Lung (tissue), 12 donors: ENCODE results near the gene GHDC. TPM values are rescaled to one million over a fixed set of nuclear protein-coding genes. Genes with fewer than 3 reads are reported as not detected.
"Not testable (repeated sequence)": the region's sequence is repeated elsewhere in the genome, so short reads cannot be mapped to it uniquely, and the experiment has no call there.

Experiments
- ATAC-seq: fragments of 200-7000 bp; cut with Tn5 transposase; one replicate; pipeline ENCODE4 v1.9.1; 2020; ENCODE audit warnings: moderate number of reproducible peaks; ENCODE audit not compliant: insufficient read depth, low FRiP score
- DNase-seq, 3 donors: peaks; one replicate each; pipeline ENCODE4 v3.0.0-alpha.2; 2013 to 2017
- H3K27ac ChIP-seq, 2 donors: one replicate each; pipeline ENCODE4 v1.5.1; 2013; ENCODE audit warnings: mild to moderate bottlenecking in 2 of 2, moderate library complexity in 2 of 2, control low read depth in 1 of 2, inconsistent platforms in 1 of 2, low read depth in 1 of 2, low read length in 1 of 2
- H3K27me3 ChIP-seq, 3 donors: one replicate each; pipeline ENCODE4 v1.5.1; 2013; ENCODE audit warnings: low read length in 2 of 3; ENCODE audit not compliant: control insufficient read depth in 3 of 3, insufficient read depth in 3 of 3
- H3K36me3 ChIP-seq, 4 donors: one replicate each; pipeline ENCODE4 v1.5.1; 2013; ENCODE audit warnings: low read length in 4 of 4, mild to moderate bottlenecking in 1 of 4, moderate library complexity in 1 of 4; ENCODE audit not compliant: control insufficient read depth in 4 of 4, insufficient read depth in 4 of 4
- H3K4me1 ChIP-seq, 5 donors: one replicate each; pipeline ENCODE4 v1.5.1; 2013; ENCODE audit warnings: low read length in 5 of 5, mild to moderate bottlenecking in 2 of 5, moderate library complexity in 1 of 5; ENCODE audit not compliant: control insufficient read depth in 5 of 5, insufficient read depth in 5 of 5
- H3K4me3 ChIP-seq: one replicate; pipeline ENCODE4 v1.5.1; 2013; ENCODE audit warnings: mild to moderate bottlenecking, control low read depth, moderate library complexity
- H3K9ac ChIP-seq, 2 donors: one replicate each; pipeline ENCODE4 v1.5.1; 2013; ENCODE audit warnings: low read length in 2 of 2, control low read depth in 1 of 2; ENCODE audit not compliant: insufficient read depth in 1 of 2
- H3K9me3 ChIP-seq, 4 donors: one replicate each; pipeline ENCODE4 v1.5.1; 2013; ENCODE audit warnings: low read length in 3 of 4, mild to moderate bottlenecking in 1 of 4, moderate library complexity in 1 of 4; ENCODE audit not compliant: control insufficient read depth in 4 of 4, insufficient read depth in 3 of 4
- WGBS, 2 donors: extraction: QIAGEN DNeasy Blood & Tissue Kit; methylation state at CpG; one replicate each; pipeline ENCODE4 v1.1.7; 2013; 5-methylcytosine and 5-hydroxymethylcytosine counted together
- polyA plus RNA-seq, 2 donors: library from polyadenylated mRNA; stranded (reverse); fragments of 200-250 nt; gene quantifications; one replicate each; pipeline ENCODE4 v1.2.1, GENCODE V29; 2013
- total RNA-seq, 2 donors: library from RNA; depleted of rRNA in 1 of 2; stranded (reverse); fragments of >200 nt in 1 of 2; gene quantifications; one replicate each; pipeline ENCODE4 v1.2.1, GENCODE V29; 2014 to 2021
- TF ChIP-seq, protein P1 (sequence below): IDR thresholded peaks from 2 replicates; pipeline ENCODE4 v1.5.1; 2012; ENCODE audit warnings: mild to moderate bottlenecking; ENCODE audit errors: control extremely low read depth, extremely low read depth
- donor health status: control.
- donor health status: control.
- donor health status: Bipolar disorder and iron deficiency.
- donor health status: healthy.
- donor health status: DM: yes; HTN: yes; CAD: no.

GHDC gene
- total and polyA plus RNA-seq, 4 donors, result 17.2 to 33.3 (median 22.6) TPM

DNA sequence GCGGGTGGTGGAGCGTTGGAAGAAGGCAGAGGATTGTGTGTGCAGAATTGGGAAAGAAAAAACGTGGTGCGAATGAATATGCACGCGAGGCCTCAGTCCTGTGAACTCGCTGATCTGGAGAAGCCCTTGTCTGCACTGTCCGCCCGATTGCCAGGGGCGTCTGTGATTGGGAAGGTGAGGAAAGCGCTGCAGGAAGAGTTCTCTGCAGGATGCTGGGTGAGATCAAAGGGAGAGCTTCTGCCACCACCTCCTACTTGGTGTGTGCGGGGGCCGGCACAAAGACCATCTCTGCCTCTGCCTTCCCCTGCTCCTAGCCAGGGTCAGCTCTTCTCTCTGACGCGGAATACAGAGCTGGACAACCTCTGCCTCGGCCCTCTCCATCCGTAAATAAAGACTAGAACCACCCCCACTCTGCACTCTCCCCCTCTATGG is 38.7 kb downstream of the GHDC start:
- Histone ChIP-seq H3K36me3 (peaks cover 0 to 4% (median 2%) of the 10 kb centered on the region in 4 donors), H3K9ac (no peak overlapping the region)
- WGBS, 2 donors, result 42 to 46% methylated on average over 17 of the region's 17 CpGs

DNA sequence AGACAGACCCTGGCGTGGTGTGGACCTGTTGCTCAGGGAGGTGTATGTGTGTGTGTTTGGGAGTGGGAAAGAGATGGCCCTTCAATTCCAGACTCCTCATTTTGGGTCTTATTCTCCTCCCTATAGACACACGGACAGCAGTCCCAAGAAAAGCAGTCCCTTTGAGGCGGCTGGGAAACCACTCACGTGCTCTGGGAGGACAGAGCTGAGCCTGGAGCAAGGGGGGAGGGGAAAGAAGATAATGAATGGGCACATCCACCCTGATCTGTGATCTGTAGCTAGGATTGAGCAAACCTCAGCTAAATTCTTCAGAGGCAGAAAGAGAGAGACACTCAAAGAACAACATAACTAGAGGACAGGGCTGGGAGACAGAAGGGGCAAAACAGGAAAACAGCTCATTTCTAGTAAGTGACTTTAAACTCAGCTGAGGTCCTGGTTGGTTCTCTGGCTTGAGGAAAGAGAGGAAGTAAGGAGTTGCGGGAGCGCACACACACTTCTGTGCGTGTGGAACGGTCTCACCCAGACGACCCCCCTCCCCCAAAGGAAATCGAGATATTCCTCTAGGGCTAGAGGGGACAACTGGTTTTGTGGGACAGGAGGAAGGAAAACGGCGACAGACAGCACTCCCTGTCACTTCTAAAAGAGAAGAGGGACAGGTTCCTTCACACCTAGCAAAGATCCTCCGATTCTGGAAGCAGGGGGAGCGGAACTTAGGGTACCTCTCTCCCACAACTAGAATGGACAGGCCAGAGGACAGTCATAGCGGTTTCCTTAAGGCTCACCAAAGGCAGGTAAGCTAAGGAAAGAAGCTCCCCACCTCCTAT is 40.2 kb downstream of the GHDC start:
- H3K9ac ChIP-seq, result peak overlapping the region; percentile 83 to 87
- H3K9me3 ChIP-seq, result no peaks in the 10 kb centered on the region
- TF ChIP-seq, protein P1, sequence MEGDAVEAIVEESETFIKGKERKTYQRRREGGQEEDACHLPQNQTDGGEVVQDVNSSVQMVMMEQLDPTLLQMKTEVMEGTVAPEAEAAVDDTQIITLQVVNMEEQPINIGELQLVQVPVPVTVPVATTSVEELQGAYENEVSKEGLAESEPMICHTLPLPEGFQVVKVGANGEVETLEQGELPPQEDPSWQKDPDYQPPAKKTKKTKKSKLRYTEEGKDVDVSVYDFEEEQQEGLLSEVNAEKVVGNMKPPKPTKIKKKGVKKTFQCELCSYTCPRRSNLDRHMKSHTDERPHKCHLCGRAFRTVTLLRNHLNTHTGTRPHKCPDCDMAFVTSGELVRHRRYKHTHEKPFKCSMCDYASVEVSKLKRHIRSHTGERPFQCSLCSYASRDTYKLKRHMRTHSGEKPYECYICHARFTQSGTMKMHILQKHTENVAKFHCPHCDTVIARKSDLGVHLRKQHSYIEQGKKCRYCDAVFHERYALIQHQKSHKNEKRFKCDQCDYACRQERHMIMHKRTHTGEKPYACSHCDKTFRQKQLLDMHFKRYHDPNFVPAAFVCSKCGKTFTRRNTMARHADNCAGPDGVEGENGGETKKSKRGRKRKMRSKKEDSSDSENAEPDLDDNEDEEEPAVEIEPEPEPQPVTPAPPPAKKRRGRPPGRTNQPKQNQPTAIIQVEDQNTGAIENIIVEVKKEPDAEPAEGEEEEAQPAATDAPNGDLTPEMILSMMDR, result no peak
- no peaks in the 10 kb centered on the region for H3K27me3 ChIP-seq
- peak overlapping the region; percentile 94 for H3K4me3 ChIP-seq
- ATAC-seq, result no peak
- H3K36me3 ChIP-seq, result peaks cover 0 to 7% (median 2%) of the 10 kb centered on the region in 4 donors
- no peak for DNase-seq
- H3K4me1 ChIP-seq, result peaks cover 6 to 11% (median 7%) of the 10 kb centered on the region in 5 donors
- H3K27ac ChIP-seq, result peak overlapping the region; percentile 73 to 78
- 8 to 9% methylated on average over 15 of the region's 15 CpGs for WGBS, 2 donors

More for the DNA sequence above, 38.7 kb downstream of the GHDC start:
- no peaks in the 10 kb centered on the region for H3K27me3 ChIP-seq
- ATAC-seq, result no peak
- TF ChIP-seq, protein P1, result no peak
- no peak for DNase-seq
- H3K9me3 ChIP-seq, result no peaks in the 10 kb centered on the region
- H3K27ac ChIP-seq, result no peak overlapping the region
- H3K4me1 ChIP-seq, result peaks cover 4 to 22% (median 12%) of the 10 kb centered on the region in 5 donors
- no peak overlapping the region for H3K4me3 ChIP-seq

DNA sequence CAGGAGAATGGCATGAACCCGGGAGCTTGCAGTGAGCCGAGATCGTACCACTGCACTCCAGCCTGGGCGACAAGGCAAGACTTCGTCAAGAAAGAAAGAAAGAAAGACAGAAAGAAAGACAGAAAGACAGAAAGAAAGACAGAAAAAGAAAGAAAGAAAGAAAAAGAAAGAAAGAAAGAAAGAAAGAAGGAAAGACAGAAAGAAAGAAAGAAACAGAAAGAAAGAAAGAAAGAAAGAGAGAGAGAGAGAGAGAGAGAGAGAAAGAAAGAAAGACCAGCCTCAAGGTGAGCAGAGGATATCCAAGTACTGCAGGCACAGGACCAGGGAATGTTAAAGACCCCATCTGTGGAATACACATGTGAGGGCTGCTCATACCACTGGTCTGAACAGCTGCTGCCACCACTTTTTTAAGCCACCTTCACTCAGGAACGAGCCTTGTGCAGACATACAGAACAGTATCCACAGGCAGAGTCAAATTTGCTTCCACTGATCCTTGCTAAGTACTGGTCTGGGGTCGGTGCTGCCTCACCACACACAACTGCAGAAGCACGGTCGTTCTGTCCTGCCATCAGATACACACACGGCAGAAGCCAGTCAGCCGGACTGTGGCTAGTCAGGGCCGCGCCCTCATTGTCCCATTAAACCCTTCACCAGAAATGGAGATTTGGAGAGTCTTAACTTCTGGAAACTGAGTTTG is 47.2 kb downstream of the GHDC start:
- ATAC-seq (no peak), DNase-seq (no peak)
- Histone ChIP-seq H3K4me1 (peaks cover 0 to 8% (median 0%) of the 10 kb centered on the region in 5 donors), H3K9ac (no peak overlapping the region), H3K4me3 (no peak overlapping the region), H3K9me3 (no peaks in the 10 kb centered on the region), H3K27me3 (no peaks in the 10 kb centered on the region), H3K36me3 (peaks cover 0 to 28% (median 4%) of the 10 kb centered on the region in 4 donors), H3K27ac (no peak overlapping the region)
- TF ChIP-seq, protein P1, result no peak
- 91 to 95% methylated on average over 13 of the region's 13 CpGs for WGBS, 2 donors

DNA sequence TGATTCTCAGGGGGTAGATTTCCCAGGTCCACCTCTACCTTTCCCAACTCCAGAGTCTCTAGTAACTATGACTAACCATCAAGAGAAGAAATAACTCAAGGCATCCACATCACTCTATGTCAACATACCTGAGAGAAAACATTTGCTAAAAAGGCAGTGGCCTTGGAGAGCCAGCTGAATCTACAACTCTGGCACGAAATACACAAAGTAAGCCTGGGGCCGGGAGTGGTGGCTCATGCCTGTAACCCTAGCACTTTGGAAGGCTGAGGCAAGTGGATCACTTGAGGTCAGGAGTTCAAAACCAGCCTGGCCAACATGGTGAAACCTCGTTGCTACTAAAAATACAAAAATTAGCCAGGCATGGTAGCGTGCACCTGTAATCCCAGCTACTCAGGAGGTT is 51.2 kb downstream of the GHDC start:
- Histone ChIP-seq H3K4me1 (peaks cover 7 to 20% (median 12%) of the 10 kb centered on the region in 5 donors), H3K36me3 (peaks cover 0 to 27% (median 4%) of the 10 kb centered on the region in 4 donors), H3K27ac (peak overlapping the region in 1 of 2 donors; percentile 52)
- not testable (repeated sequence) for ATAC-seq, H3K9me3 ChIP-seq, H3K4me3 ChIP-seq, H3K9ac ChIP-seq, DNase-seq, H3K27me3 ChIP-seq
- 76 to 88% methylated on average over 4 of the region's 4 CpGs for WGBS, 2 donors
